AG04450 (cell line): ENCODE results near the gene CRCP. TPM values are rescaled to one million over a fixed set of nuclear protein-coding genes. Genes with fewer than 3 reads are reported as not detected.

ENCODE experiments used
- CTCF ChIA-PET: fragments of 300-600, 350-600 bp; formaldehyde crosslinking; extraction: SDS; loops from one replicate; lab custom pipeline; 2022; ENCODE audit warnings: antibody characterized with exemption, inconsistent platforms; lab: Charles Lee
- POLR2A ChIA-PET: fragments of 350-600 bp; formaldehyde crosslinking; extraction: SDS; loops from one replicate; lab custom pipeline; 2021; ENCODE audit warnings: antibody characterized with exemption, inconsistent platforms; lab: Yijun Ruan, JAX
- DNase-seq: peaks from one replicate; pipeline ENCODE4 v3.0.0-alpha.2; 2011; ENCODE audit warnings: low read depth, low spot score
- H3K27ac ChIP-seq: one replicate; pipeline ENCODE4 v1.5.1; 2012; ENCODE audit warnings: low read depth, low read length, control low read depth
- H3K27me3 ChIP-seq: one replicate; pipeline ENCODE4 v1.6.0; 2012; ENCODE audit warnings: low read length; ENCODE audit not compliant: control insufficient read depth, insufficient read depth
- H3K4me3 ChIP-seq: 2 replicates; pipeline ENCODE4 v1.5.1; 2011; ENCODE audit warnings: mild to moderate bottlenecking, low read depth, low read length, control low read depth
- H3K9me3 ChIP-seq: 2 replicates; pipeline ENCODE4 v1.5.1; 2012; ENCODE audit warnings: low read length; ENCODE audit not compliant: control insufficient read depth, insufficient read depth
- CTCF ChIP-seq: IDR thresholded peaks from 2 replicates; pipeline ENCODE4 v1.5.1; 2011; ENCODE audit warnings: low read depth, low read length, control low read depth, inconsistent platforms
- polyA plus RNA-seq: library from polyadenylated mRNA; depleted of rRNA; stranded (reverse); fragments of >200 nt; gene quantifications from 2 replicates; pipeline ENCODE4 v1.2.3, GENCODE V29; 2011

Gene CRCP
- polyA plus RNA-seq, 1 experiment = 28.5 TPM

DNA sequence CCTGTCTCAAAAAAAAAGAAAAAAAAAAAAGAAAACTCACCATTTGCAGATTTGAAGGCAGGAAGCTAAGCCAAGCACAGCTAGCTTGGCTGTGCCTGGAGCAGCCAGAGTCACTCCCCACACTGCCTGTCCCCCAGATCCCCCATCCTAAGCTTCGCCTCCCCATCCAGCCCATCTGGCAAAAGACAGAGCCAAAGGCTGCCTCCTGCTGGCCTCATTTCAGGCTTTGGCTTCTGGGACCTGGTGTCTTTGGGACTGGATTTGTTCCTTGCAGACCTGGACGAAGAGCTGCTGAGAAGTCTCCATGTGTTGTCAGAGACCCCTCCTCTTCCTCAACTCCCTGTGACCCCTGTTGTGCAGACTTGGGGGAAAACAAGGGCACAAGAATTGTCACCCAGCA lies 31.0 kb upstream of the CRCP start:
- Histone ChIP-seq H3K27me3 (no peaks in the 10 kb centered on the region), H3K9me3 (no peaks in the 10 kb centered on the region), H3K4me3 (no peak overlapping the region), H3K27ac (no peak overlapping the region)
- ChIA-PET CTCF (interaction anchor here (1.1 kb wide), 1 partner anchor 53 kb away, joined by 5 read pairs; no protein-coding TSS in a partner anchor), POLR2A (interaction anchor here (1.2 kb wide), 1 partner anchor 8 kb away, joined by 7 read pairs; the partner anchor contains the start of gene ASL)
- TF ChIP-seq CTCF = no peak
- DNase-seq = no peak

DNA sequence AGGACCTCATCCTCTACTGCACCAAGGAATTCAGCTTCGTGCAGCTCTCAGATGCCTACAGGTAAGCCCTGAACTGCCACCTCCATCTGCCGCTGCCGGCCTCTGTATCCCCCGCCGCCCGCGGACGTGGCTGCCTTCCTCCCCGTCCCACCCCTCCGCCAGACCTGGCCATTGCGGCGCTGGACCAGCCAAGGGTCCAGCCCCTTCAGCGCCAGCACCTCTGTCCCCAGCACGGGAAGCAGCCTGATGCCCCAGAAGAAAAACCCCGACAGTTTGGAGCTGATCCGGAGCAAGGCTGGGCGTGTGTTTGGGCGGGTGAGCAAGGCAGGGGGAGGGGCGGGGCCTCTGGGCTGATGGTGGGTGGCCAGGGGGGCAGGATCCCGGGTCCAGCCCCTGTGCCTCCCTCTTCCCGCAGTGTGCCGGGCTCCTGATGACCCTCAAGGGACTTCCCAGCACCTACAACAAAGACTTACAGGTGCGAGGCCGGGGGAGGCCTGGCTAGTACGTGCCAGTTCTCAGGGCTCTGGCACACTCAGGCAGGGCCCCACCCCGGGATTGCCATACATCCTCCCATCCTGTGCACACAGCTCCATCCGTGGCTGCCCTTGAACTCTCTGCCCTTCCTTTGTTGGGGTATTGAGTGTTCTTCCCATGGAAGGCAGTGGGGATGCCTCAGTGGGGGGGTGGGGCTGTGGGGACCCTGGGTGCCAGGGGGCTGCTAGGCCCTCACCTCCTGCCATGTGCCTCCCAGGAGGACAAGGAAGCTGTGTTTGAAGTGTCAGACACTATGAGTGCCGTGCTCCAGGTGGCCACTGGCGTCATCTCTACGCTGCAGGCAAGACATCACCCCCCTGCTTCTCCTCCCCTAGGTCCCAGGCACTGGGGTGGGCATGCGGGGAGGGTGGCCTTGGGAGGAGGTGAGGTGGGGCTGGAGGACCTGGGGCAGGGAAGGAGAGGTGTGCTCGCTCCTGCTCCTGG lies 25.5 kb upstream of the CRCP start:
- DNase-seq = no peak
- TF ChIP-seq CTCF = no peak

GRCh38 chr7:66092654-66093053 lies 22.0 kb upstream of the CRCP start:
- CTCF ChIA-PET = interaction anchor here (0.7 kb wide), 1 partner anchor 10 kb away, joined by 3 read pairs; no protein-coding TSS in a partner anchor
- Histone ChIP-seq H3K27ac (no peak overlapping the region), H3K9me3 (no peaks in the 10 kb centered on the region), H3K27me3 (no peaks in the 10 kb centered on the region), H3K4me3 (no peak overlapping the region)
- POLR2A ChIA-PET = no interaction called here
- DNase-seq = no peak
- no peak for TF ChIP-seq CTCF

More for the DNA sequence above, 25.5 kb upstream of the CRCP start:
- Histone ChIP-seq H3K27me3 (no peaks in the 10 kb centered on the region), H3K9me3 (no peaks in the 10 kb centered on the region), H3K27ac (no peak overlapping the region), H3K4me3 (no peak overlapping the region)
- CTCF ChIA-PET = no interaction called here
- POLR2A ChIA-PET = no interaction called here

- H3K4me3 ChIP-seq = no peak overlapping the region
- no peak for DNase-seq
- H3K27ac ChIP-seq = no peak overlapping the region
- no peaks in the 10 kb centered on the region for H3K27me3 ChIP-seq
- no peaks in the 10 kb centered on the region for H3K9me3 ChIP-seq
- CTCF ChIA-PET = no interaction called here
- no peak for TF ChIP-seq CTCF
- POLR2A ChIA-PET = no interaction called here
Measured at GRCh38 chr7:66095010-66095409, 19.6 kb upstream of the CRCP start.

DNA sequence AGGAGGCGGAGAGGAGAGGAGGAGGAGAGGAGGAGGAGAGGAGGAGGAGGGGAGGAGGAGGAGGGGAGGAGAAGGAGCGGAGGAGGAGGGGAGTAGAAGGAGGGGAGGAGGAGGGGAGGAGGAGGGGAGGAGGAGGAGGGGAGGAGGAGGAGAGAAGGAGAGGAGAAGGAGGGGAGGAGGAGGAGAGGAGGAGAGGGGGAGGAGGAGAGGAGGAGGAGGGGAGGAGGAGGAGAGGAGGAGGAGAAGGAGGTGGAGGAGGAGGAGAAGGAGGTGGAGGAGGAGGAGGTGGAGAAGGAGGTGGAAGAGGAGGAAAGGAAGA lies 15.5 kb upstream of the CRCP start:
- H3K9me3 ChIP-seq = no peaks in the 10 kb centered on the region
- H3K4me3 ChIP-seq = no peak overlapping the region; the same call in 1 of the 2 replicates
- no peak overlapping the region for H3K27ac ChIP-seq
- DNase-seq = no peak
- ChIA-PET POLR2A (no interaction called here), CTCF (no interaction called here)
- no peaks in the 10 kb centered on the region for H3K27me3 ChIP-seq
- TF ChIP-seq CTCF = no peak
